Measurements from ENCODE around the gene KLRG1. TPM values are rescaled to one million over a fixed set of nuclear protein-coding genes. Genes with fewer than 3 reads are reported as not detected.

KLRG1 gene
- total and polyA plus RNA-seq, 2 experiments from 2014 or later = 0.37 to 1.8 TPM

DNA sequence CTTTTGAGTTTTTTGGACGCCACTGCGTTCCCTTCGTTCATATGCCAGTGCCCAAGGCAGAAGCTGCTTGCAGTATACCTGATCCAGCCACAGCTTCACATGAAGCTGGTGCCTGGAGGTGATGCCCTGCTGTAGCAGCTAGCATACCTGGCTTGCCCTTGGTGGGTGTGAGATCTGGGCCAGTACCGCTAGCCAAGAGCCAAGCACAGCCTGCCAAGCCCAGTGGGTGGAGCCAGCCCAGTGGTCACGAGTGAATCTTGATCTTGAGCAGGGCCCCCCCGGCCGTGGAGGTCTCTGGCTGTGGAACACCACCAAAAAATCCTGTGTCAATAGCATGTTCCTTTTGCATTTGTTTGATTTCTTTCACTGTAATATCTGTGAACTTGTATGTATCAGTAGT is 32.6 kb upstream of the KLRG1 start:
- H3K4me2 ChIP-seq = no peak overlapping the region
- H2AFZ ChIP-seq = no peak overlapping the region
- 83% methylated on average over 7 of the region's 7 CpGs for WGBS (ENCODE audit: low lambda C conversion rate, missing lambda C conversion rate)

DNA sequence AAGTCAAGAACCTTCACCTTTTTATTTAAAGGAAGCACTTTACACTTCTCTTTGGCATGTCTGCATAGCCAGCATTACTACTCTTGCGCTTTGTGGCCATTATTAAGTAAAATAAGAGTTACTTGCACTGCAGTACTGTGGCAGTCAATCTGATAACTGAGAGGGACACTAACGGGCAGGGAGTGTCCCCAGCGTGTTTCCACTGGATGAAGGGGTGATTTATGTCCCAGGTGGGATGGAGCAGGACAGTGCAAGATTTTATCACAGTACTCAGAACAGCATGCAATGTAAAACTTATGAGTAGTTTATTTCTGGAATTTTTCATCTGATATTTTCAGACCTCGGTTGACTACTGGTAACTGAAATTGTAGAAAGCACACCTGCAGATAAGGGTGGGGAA is 31.8 kb upstream of the KLRG1 start:
- H2AFZ ChIP-seq = no peak overlapping the region
- WGBS (ENCODE audit: low lambda C conversion rate, missing lambda C conversion rate) = 78% methylated on average over 4 of the region's 4 CpGs
- no peaks in the 10 kb centered on the region for H3K9me2 ChIP-seq (replicated peaks; ENCODE audit: insufficient read depth)
- no peaks in the 10 kb centered on the region for H3K4me1 ChIP-seq (ENCODE audit: insufficient read depth)
- H4K20me1 ChIP-seq (ENCODE audit: insufficient read depth, poor library complexity, severe bottlenecking) = no peaks in the 10 kb centered on the region
- no peak overlapping the region for H3K27ac ChIP-seq
- no peaks in the 10 kb centered on the region for H3K9me3 ChIP-seq (ENCODE audit: low read depth)
- no peak overlapping the region for H3K4me2 ChIP-seq
- H3K79me2 ChIP-seq = no peaks in the 10 kb centered on the region
- H3K36me3 ChIP-seq (replicated peaks; ENCODE audit: insufficient read depth, low read depth) = no peaks in the 10 kb centered on the region
- TF ChIP-seq EZH2 (IDR thresholded peaks at IDR 0.05; ENCODE audit: borderline replicate concordance) (no peak), EZH2phosphoT487 (IDR thresholded peaks at IDR 0.05; ENCODE audit: low read depth, severe bottlenecking, unreplicated experiment) (no peak)
- TF ChIP-seq, protein P1, sequence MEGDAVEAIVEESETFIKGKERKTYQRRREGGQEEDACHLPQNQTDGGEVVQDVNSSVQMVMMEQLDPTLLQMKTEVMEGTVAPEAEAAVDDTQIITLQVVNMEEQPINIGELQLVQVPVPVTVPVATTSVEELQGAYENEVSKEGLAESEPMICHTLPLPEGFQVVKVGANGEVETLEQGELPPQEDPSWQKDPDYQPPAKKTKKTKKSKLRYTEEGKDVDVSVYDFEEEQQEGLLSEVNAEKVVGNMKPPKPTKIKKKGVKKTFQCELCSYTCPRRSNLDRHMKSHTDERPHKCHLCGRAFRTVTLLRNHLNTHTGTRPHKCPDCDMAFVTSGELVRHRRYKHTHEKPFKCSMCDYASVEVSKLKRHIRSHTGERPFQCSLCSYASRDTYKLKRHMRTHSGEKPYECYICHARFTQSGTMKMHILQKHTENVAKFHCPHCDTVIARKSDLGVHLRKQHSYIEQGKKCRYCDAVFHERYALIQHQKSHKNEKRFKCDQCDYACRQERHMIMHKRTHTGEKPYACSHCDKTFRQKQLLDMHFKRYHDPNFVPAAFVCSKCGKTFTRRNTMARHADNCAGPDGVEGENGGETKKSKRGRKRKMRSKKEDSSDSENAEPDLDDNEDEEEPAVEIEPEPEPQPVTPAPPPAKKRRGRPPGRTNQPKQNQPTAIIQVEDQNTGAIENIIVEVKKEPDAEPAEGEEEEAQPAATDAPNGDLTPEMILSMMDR (IDR thresholded peaks at IDR 0.05; ENCODE audit: poor library complexity) = no peak
- no peak for DNase-seq (ENCODE audit: low spot score)
- H3K27me3 ChIP-seq = no peaks in the 10 kb centered on the region
- no peak overlapping the region for H3K4me3 ChIP-seq

More for the DNA sequence above, 32.6 kb upstream of the KLRG1 start:
- H3K79me2 ChIP-seq = peaks cover 2% of the 10 kb centered on the region
- no peak overlapping the region for H3K4me3 ChIP-seq
- no peaks in the 10 kb centered on the region for H3K36me3 ChIP-seq (replicated peaks; ENCODE audit: insufficient read depth, low read depth)
- no peaks in the 10 kb centered on the region for H3K9me3 ChIP-seq (ENCODE audit: low read depth)
- H3K9me2 ChIP-seq (replicated peaks; ENCODE audit: insufficient read depth) = no peaks in the 10 kb centered on the region
- TF ChIP-seq, protein P1 (IDR thresholded peaks at IDR 0.05; ENCODE audit: poor library complexity) = no peak
- TF ChIP-seq EZH2phosphoT487 (IDR thresholded peaks at IDR 0.05; ENCODE audit: low read depth, severe bottlenecking, unreplicated experiment) (no peak), EZH2 (IDR thresholded peaks at IDR 0.05; ENCODE audit: borderline replicate concordance) (no peak)
- H4K20me1 ChIP-seq (ENCODE audit: insufficient read depth, poor library complexity, severe bottlenecking) = no peaks in the 10 kb centered on the region
- no peak for DNase-seq (ENCODE audit: low spot score)
- no peaks in the 10 kb centered on the region for H3K4me1 ChIP-seq (ENCODE audit: insufficient read depth)
- no peaks in the 10 kb centered on the region for H3K27me3 ChIP-seq
- no peak overlapping the region for H3K27ac ChIP-seq

DNA sequence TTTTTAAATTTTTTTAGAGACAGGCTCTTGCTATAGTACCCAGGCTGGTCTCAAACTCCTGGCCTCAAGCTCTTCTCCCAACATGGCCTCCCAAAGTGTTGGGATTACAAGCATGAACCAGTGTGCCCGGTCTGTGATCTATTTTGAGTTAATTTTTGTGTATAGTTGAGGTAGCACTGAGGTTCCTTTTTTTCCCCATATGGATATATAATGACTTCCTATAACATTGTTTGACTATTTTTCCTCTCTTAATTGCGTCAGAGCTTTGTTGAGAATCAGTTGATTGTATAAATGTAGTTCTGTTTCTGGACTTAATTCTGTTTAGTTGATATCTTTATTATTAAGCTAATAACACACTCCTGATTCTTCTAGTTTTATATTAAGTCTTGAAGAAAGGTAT is 31.3 kb upstream of the KLRG1 start:
- H3K9me2 ChIP-seq (replicated peaks; ENCODE audit: insufficient read depth) = no peaks in the 10 kb centered on the region
- no peaks in the 10 kb centered on the region for H3K36me3 ChIP-seq (replicated peaks; ENCODE audit: insufficient read depth, low read depth)

More for the DNA sequence above, 31.3 kb upstream of the KLRG1 start:
- no peaks in the 10 kb centered on the region for H3K9me3 ChIP-seq (ENCODE audit: low read depth)
- H3K27ac ChIP-seq = no peak overlapping the region
- no peak overlapping the region for H3K4me3 ChIP-seq
- TF ChIP-seq EZH2 (IDR thresholded peaks at IDR 0.05; ENCODE audit: borderline replicate concordance) (no peak), EZH2phosphoT487 (IDR thresholded peaks at IDR 0.05; ENCODE audit: low read depth, severe bottlenecking, unreplicated experiment) (no peak)
- TF ChIP-seq, protein P1 (IDR thresholded peaks at IDR 0.05; ENCODE audit: poor library complexity) = no peak
- H4K20me1 ChIP-seq (ENCODE audit: insufficient read depth, poor library complexity, severe bottlenecking) = no peaks in the 10 kb centered on the region
- WGBS (ENCODE audit: low lambda C conversion rate, missing lambda C conversion rate) = 88% methylated on average over 2 of the region's 2 CpGs
- no peaks in the 10 kb centered on the region for H3K27me3 ChIP-seq
- DNase-seq (ENCODE audit: low spot score) = no peak
- H3K4me2 ChIP-seq = no peak overlapping the region
- H3K4me1 ChIP-seq (ENCODE audit: insufficient read depth) = no peaks in the 10 kb centered on the region
- no peak overlapping the region for H2AFZ ChIP-seq
- no peaks in the 10 kb centered on the region for H3K79me2 ChIP-seq

Measured in hepatocyte (in vitro differentiated cells).